ENCODE results near the gene FANCL.
"Not testable (repeated sequence)": the region's sequence is repeated elsewhere in the genome, so short reads cannot be mapped to it uniquely, and the experiment has no call there.

FANCL gene

DNA sequence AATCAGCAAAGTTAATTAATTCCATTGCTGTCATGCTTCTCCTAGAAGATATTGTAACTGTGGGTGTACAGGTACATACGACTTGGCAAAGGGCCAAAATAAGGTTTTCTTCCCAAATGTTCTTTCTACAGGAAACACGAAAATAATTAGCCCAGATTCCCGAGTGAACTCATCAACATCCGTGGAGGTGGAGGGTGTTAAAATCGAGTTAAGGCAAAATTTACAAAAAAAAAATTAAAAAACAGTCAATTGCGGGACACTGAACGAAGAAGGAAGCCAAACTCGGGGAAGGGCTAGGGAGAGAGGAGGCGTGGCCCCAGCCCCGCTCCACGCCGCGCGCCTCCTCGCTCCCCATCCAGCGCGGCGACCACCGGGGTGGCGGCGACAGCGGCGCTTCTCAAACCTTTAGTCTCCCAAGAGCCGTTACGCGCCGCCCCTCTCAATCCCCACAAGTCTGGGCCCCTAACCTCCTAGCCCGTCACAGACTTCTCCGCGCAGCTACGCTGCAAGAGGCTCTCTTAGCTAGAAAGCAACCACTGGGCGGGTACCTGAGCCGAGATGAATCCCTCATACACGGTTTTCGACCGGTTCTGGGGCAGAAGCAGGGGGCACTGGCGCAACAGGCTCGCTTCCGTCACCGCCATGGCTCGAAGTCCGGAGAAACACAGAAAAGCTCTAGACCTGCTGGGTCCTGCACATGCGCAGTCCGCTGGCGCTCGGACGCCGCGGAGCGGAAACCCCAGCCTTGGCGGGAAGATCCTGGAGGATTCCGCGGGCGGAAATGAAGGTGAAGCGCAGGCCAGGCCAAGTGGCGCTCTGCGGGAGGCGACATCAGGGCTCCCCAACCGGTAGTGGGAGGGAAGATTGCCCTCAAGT lies at the start of gene FANCL:
FANCL (minus strand) TSS at position 656 of the 876 bp plus-strand sequence; CDS start at position 644, 12 bp downstream.
- peak; percentile 44 for DNase-seq (ENCODE audit: low read depth)

DNA sequence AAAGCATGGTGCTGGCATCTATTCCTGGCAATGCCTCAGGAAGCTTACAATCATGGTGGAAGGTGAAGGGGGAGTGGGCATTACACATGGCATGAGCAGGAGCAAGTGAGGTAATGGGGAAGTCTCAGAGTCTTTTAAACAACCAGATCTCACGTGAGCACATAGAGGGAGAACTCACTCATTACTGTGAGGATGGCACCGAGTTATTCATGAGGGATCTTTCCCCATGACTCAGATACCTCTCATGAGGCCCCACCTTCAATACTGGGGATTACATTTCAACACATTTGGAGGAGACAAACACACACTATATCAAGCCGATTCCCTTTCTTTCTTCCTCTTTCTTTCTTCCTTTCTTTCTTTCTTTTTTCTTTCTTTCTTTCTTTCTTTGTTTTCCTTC lies 47.9 kb upstream of the FANCL start:
- no peak for DNase-seq (ENCODE audit: low read depth)

DNA sequence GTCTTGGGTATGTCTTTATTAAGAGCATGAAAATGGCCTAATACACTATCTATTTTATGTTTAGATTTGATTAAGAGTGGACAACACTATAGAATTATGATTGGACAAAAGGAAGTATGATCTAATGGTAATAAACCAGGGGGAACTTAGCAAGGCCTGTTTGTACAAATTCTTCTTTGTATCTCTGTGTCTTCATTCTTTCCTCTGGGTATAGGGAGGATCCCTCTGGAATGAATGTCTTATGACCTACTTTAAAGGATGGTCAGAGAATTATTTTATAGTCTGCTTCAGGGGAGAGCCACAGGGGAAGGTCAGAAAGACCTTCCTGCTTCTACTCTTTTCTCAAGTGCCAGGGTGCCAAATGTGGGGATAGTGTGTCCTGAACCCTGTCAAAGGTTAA lies 42.8 kb upstream of the FANCL start:
- no peak for DNase-seq (ENCODE audit: low read depth)

DNA sequence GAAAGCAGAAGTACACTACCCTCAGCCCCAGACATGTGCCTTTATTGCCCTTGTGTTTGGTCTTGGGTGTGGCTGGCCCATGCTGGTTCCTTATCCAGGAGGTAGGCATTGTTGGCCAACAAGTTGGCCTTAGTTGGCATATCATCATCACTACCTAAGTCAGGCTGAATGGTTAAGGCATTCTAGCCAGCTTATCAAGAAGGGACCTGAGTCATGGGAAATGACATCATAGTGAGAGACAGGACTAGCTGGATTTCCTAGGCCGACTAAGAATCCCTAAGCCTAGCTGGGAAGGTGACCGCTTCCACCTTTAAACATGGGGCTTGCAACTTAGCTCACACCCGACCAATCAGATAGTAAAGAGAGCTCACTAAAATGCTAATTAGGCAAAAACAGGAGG lies 34.0 kb upstream of the FANCL start:
- DNase-seq (ENCODE audit: low read depth), result not testable (repeated sequence)

DNA sequence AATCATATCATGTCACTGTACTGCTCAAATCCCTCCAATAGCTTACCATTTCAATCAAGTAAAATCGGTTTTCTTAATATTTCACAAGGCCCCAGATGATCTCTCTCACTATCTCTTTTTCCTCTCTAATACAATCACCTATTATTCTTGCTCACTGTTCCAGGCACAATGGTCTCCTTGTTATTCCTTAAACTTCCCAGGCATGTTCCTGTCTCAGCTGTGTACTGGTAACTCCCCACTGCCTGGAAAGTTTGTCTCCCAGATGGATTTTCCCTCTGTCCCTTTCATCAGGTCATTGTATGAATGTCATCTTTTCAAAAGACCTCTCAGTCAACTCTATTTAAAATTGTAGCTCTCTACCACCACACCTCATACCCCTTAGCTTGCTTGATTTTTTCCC lies 30.7 kb upstream of the FANCL start:
- DNase-seq (ENCODE audit: low read depth), result no peak

DNA sequence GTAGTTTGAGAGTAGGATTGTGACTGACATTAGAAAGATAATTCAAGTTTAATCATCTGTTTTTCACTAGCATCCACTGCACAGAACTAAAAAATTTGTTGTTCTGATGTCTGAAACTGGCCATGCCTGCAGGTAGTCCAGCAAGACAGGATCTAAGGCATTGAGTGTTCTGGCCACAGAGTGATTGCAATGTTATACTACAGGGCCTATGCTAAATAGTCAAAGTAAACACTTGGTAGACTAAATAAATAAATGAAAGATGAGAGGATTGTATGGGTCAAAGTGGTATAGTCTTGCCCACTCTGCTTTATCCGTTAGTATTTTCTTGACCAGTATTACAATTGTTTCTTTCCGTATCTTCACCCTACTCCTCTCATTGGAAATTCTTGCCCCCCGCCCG lies 27.6 kb upstream of the FANCL start:
- DNase-seq (ENCODE audit: low read depth), result no peak

DNA sequence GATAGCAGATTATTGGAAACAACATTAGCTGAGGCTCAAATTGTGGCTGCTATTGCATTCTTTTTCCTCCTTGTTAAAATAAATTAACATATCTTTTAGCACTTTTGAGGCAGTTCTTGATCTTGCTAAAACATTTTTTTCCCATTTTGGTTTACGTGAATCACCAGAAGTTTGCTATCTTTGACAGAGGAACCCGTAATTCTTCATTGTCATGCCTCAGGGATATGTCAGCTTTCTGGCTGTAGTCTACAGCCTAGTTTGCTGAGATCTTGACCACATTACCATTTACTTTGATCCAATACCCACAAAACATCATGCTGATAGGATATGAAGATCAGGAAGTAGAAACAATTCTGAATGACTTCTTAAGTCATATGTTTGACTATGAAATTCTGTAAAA lies 25.1 kb upstream of the FANCL start:
- DNase-seq (ENCODE audit: low read depth), result no peak

DNA sequence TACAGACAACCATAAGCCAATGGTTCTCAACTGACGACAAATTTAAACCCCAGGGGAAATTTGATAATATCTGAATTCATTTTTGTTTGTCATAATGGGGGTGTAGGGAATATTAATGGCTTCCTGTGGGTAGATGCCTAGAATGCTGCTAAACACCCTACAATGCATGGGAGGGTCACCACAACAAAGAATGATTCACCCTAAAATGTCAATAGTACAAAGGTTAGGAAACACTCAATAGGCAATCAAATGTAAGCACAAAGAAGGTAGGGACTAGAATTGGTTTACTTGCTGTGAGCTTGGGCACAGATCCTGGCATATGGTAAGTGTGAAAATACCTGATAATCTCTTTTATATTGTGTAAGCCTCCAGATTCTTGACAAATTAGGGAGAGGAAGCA lies 20.1 kb upstream of the FANCL start:
- no peak for DNase-seq (ENCODE audit: low read depth)

DNA sequence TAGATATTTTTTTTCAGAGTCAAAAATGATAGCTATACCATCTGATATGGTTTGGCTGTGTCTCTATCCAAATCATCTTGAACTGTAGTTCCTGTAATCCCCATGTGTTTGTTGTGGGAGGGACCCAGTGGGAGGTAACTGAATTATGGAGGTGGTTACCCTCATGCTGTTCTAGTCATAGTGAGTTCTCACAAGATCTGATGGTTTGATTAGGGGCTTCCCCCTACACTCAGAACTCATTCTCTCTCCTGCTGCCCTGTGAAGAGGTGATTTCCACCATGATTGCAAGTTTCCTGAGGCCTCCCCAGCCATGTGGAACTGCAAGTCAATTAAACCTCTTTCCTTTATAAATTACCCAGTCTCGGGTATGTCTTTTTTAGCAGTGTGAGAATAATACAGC lies 17.3 kb upstream of the FANCL start:
- not testable (repeated sequence) for DNase-seq (ENCODE audit: low read depth)

DNA sequence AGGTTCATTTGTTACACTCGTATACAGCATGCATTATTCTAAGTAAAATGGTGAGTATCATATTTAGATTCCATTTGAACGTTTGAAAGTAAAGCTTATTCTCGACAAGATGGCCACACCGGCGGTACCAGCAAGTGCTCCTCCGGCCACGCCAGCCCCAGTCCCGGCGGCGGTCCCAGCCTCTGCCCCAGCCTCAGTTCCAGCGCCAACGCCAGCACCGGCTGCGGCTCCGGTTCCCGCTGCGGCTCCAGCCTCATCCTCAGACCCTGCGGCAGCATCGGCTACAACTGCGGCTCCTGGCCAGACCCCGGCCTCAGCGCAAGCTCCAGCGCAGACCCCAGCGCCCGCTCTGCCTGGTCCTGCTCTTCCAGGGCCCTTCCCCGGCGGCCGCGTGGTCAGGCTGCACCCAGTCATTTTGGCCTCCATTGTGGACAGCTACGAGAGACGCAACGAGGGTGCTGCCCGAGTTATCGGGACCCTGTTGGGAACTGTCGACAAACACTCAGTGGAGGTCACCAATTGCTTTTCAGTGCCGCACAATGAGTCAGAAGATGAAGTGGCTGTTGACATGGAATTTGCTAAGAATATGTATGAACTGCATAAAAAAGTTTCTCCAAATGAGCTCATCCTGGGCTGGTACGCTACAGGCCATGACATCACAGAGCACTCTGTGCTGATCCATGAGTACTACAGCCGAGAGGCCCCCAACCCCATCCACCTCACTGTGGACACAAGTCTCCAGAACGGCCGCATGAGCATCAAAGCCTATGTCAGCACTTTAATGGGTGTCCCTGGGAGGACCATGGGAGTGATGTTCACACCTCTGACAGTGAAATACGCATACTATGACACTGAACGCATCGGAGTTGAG lies 10.4 kb upstream of the FANCL start:
- not testable (repeated sequence) for DNase-seq (ENCODE audit: low read depth)

DNA sequence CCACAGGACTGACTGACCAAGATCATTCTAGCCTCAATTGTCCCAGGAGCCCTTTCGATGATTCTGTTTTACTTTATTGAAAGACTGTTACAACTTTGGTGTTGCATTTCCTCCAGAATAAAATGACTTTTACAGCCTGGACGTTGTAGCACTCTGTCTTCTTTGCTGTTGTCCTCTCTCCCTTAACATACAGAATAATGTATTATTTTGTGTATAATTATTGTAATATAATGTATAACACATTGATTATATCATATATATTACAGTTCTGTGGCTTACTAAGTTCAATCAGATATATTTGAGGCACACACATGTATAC lies 380 bp upstream of the FANCL start:
- DNase-seq (ENCODE audit: low read depth), result no peak

DNA sequence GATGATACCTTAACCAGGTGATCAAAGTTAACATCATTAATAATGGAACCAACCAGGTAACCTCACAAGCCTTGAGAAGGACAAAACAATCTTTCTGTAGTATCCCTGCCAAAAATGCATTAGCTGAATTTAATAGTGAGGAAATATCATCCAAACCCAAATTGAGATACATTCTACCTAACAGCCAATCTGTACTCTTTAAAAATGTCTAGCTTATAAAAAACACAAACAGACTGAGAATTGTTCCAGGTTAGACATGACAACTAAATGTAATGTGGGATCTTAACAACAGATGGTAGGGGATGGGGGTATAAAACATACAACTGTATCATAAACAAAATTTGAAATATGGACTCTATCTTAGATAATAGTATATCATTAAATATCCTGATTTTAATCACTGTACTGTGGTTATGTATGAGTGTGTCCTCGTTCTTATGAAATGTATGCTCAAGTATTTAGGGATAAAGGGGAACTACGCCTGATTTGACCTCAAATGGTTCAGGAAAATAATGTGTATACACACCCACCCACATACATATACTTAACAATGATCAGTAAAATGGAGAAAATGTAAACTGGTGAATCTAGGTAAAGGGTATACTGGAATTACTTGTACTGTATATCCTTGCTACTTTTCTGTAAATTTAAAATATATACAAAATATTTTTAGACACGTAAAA lies 1.7 kb downstream of the FANCL start:
- DNase-seq (ENCODE audit: low read depth), result no peak

DNA sequence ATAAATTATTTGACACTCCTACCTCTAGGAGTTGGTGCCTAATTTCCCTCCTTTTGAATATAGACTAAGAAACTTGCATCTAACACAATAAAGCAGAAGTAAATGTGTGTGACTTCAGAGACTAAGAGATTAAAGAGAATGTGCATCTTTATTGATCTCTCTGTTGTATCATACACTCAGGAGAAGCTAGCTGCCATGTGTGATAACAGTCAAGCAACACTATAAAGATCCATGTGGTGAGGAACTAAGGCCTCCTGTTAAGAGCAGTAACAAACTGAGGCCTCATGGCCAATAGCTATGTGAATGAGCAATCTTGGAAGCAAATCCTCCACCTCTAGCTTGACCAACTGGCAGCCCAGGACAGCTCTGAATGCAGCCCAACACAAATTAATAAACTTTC lies 3.4 kb downstream of the FANCL start:
- no peak for DNase-seq (ENCODE audit: low read depth)

DNA sequence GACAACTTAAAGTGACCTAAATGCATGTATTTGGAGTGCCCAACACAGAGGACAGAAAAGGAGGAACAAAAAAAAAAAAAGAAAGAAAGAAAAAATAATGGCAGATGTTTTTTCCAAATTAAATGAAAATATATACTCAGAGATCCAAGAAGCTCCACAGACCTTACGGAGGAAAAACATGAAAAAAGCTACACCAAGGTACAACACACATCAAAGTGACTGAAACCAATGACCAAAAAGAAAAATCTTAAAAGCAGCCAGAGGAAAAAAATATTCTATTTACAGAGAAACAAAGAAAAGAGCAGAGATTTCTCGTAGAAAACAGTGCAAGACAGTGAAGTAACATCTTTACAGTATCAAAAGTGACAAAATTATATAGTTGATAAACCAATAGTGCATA lies 5.1 kb downstream of the FANCL start:
- no peak for DNase-seq (ENCODE audit: low read depth)

DNA sequence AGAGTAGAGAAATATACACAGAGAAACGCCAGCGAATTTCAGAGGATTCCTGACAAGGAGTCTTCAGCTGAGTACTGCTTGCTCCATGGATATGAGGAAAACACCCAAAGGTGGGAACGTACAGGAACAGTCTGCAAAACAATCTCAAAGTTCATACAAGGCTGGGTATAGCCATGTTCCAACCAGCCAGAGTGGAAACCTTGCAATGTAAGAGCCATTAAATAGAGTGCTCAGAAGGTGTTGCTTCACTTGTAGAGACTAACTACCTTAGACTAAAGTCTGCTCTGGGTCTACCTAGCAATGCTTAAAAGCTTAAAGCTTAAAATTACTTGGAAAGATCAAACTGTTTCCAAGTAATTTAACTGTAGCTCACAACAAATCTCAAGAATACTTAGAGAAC lies 6.0 kb downstream of the FANCL start:
- no peak for DNase-seq (ENCODE audit: low read depth)

DNA sequence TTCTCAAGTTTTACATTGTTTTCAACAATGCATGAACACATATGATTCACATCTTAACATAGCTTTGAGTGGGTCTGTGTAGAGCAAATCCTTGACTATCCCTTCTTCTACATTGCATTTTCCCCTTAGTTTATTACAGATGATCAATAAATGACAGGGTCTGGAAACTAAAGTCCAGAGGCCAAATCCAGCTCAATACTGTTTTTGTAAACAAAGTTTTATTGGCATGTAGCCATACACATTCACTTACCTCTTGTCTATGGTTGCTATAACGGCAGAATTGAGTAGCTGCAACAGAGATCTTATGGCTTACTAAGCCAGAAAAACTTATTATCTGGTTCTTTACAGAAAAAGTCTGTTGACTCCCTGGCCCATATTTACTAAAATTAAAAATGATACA lies 12.8 kb downstream of the FANCL start:
- no peak for DNase-seq (ENCODE audit: low read depth)

DNA sequence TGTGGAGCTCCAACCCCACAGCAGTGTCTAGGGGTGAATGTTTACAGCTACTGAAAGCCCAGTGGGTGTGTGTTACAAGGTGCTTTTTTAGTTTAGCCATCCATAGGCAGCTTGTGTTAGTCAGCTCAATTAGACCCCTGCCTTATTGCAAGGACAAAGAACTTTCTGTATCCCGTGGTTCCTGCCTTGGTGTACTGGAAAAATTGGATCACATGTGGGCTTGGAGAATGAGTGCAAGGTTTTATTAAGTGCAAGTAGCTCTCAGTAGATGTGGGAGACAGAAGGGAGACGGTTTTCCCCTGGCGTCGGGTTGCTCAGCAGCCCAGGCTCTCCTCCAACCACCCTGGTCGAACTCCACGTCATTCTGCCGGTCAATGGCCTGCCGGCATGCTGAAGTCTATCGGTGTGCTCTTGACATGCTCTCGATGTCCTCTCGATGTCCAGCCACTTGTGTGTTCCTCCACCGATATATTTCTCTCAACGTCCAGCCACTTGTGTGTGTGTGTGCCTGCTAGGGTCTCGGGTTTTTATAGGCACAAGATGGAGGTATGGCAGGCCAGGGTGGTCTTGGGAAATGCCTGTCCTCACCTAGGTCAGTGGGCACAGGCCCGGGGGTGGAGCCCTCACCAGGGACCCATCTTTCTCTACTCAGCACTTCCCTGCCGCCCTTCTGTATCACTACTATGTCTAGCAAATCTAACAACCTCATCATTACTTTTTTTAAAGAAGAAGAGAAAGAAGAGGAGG lies 13.8 kb downstream of the FANCL start:
- DNase-seq (ENCODE audit: low read depth), result no peak

DNA sequence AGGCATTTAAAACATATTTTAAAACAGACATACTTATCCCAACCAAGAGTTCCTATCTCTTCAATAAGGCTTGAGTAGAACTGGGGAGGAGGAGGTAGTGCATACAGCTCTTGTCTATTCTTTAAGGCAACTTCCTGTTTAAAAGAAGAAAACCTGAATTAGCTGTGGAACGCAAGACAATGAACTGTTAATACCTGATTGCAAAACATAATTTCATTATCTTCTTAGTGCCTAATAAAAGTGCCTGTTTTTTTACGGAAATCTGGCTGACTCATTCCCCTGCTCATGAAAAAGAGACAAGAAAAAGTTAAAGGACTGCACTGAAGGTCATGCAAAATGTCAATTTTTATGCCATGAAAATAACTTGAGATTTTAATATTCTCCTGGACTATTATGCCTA lies 19.2 kb downstream of the FANCL start:
- DNase-seq (ENCODE audit: low read depth), result no peak

DNA sequence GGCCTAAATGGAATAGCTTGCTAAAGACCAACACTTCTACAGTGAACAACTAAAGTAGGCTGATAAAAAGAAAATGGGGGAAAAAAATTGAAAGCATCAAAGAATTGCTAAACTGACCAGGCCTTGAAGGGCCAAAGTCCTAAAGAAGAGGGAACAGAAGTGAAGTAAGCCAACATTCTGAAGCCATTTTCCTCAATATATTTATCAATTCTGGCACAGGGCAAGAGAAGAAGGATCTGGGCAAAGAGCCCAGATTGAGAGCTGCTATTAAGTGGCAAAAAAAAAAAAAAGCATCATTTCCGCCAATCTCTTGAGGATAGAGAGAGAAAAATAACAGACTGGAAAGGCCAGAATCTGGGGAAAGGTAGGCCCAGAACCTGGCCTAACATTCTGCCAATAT lies 25.7 kb downstream of the FANCL start:
- DNase-seq (ENCODE audit: low read depth), result no peak

DNA sequence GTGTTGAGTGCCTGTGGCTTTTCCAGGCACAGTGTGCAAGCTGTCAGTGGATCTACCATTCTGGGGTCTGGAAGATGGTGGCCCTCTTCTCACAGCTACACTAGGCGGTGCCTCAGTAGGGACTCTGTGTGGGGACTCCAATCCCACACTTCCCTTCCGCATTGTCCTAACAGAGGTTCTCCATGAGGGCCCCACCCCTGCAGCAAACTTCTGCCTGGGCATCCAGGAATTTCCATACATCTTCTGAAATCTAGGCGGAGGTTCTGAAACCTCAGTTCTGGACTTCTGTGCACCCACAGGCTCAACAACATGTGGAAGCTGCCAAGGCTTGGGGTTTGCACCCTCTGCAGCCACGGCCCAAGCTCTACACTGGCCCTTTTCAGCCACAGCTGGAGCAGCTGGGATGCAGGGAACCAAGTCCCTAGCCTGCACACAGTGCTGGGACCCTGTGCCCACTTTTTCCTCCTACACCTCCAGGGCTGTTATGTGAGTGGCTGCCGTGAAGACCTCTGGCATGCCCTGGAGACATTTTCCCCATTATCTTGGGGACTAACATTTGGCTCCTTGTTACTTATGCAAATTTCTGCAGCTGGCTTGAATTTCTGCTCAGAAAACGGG lies 30.1 kb downstream of the FANCL start:
- not testable (repeated sequence) for DNase-seq (ENCODE audit: low read depth)

DNA sequence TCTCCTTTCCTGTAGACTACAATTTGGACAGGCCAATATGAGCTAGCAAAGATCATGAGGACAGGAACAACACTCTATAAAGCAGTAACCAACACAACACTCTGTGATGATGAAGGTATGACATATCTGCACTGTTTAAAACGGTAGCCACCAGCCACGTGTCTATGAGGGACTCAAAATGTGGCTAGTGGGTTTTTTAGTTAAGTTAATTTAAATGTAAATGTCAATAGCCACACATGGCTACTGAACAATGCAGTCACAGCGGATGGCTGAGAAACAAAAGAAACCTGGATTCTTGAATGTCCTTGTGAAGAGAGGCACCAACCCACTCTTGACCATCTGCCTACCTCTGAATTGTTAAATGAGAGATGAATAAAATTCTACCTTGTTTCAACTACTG lies 33.9 kb downstream of the FANCL start:
- no peak for DNase-seq (ENCODE audit: low read depth)

DNA sequence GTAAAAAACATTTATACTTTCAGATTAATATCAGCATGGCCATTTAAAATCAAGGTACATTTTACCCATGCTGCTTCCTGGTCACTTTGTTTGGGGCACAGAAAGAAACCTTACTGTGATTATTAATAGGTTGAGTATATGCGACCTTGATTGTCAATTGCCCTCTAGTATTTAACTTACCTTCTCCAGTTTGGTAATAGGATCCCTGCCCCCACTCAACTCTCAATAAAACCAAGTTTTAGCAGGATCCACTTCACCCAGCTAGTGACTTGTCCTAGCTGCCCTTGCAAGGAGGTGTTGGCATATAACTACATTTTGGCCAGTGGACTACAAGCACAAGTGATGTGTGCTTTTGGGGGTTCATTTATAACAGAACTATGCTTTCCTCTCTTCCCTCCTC lies 34.3 kb downstream of the FANCL start:
- no peak for DNase-seq (ENCODE audit: low read depth)

Measured in stimulated activated CD8-positive, alpha-beta memory T cell treated with anti-CD3 and anti-CD28 coated beads, Interleukin-12 subunit alpha, Interleukin-12 subunit beta, amount 100 ng/mL, for 1 hour (primary cell).